HCT116 (cell line): ENCODE measurements around the gene ADRA1B. TPM values are rescaled to one million over a fixed set of nuclear protein-coding genes. Genes with fewer than 3 reads are reported as not detected.
A peak's percentile ranks its signal among the peaks of the same experiment; 100 is the strongest.

ENCODE experiments used
- ATAC-seq: fragments of 200-7000 bp; cut with Tn5 transposase; 2 replicates; pipeline ENCODE4 v1.9.1; 2020; ENCODE audit warnings: mild to moderate bottlenecking, moderate library complexity
- BruUV-seq: library from RNA; stranded (reverse); fragments of 400-500 nt; replicated peaks from 2 replicates; lab custom pipeline; 2021; lab: Mats Ljungman, UMichigan
- CTCF ChIA-PET: fragments of 300-600 bp; sonication (Branson Sonifier 250); formaldehyde crosslinking; loops from one replicate; lab custom pipeline; 2021; ENCODE audit warnings: antibody characterized with exemption; lab: Charles Lee
- POLR2A ChIA-PET: fragments of 300-600, 350-600 bp; sonication (Branson Sonifier 250); formaldehyde crosslinking; loops from one replicate; lab custom pipeline; 2021; ENCODE audit warnings: antibody characterized with exemption; lab: Charles Lee
- RAD21 ChIA-PET, 2 experiments: fragments of 300-600 bp; sonication (Branson Sonifier 250); formaldehyde crosslinking; loops; one replicate each; lab custom pipeline; 2023; ENCODE audit warnings: low total read pairs in 2 of 2; ENCODE audit not compliant: uncharacterized antibody in 2 of 2, unreplicated experiment in 2 of 2, low non-redundant PET in 1 of 2; lab: Charles Lee
- DNase-seq: peaks from one replicate; pipeline ENCODE4 v3.0.0-alpha.2; 2010; ENCODE audit warnings: low read depth, low spot score
- H2AFZ ChIP-seq: fragments of 200-600 bp; shearing (Covaris generic), sonication (generic); 2 replicates; pipeline ENCODE4 v1.6.1; 2017; ENCODE audit warnings: low read depth, mixed run types, mixed read lengths, antibody characterized with exemption, low read length; ENCODE audit not compliant: poor library complexity, severe bottlenecking
- H3K27ac ChIP-seq: 2 replicates; pipeline ENCODE4 v1.5.1; 2012; ENCODE audit warnings: low read depth, low read length
- H3K27me3 ChIP-seq: fragments of 200-600 bp; sonication (generic); 2 replicates; pipeline ENCODE4 v1.6.1; 2016; ENCODE audit warnings: mixed run types, low read length, mixed read lengths; ENCODE audit not compliant: insufficient read depth
- H3K36me3 ChIP-seq, 2 experiments: fragments of 200-500 bp in 1 of 2; fragments of 200-600 bp in 1 of 2; sonication (Bioruptor generic) in 1 of 2; sonication (generic) in 1 of 2; 2 replicates each; pipeline versions ENCODE4 v1.5.1 to v1.6.1; 2014 to 2016; ENCODE audit warnings: low read length in 2 of 2, inconsistent platforms in 1 of 2, mixed read lengths in 1 of 2, mixed run types in 1 of 2; ENCODE audit not compliant: insufficient read depth in 2 of 2, control insufficient read depth in 1 of 2
- H3K4me1 ChIP-seq, 2 experiments: fragments of 200-600 bp in 1 of 2; sonication (generic) in 1 of 2; 2 replicates each; pipeline versions ENCODE4 v1.5.1 to v1.6.1; 2012 to 2017; ENCODE audit warnings: low read length in 2 of 2, inconsistent platforms in 1 of 2, mild to moderate bottlenecking in 1 of 2, mixed read lengths in 1 of 2, mixed run types in 1 of 2, moderate library complexity in 1 of 2; ENCODE audit not compliant: insufficient read depth in 2 of 2, control insufficient read depth in 1 of 2
- H3K4me2 ChIP-seq: fragments of 200-600 bp; sonication (generic); 2 replicates; pipeline ENCODE4 v1.6.1; 2017; ENCODE audit warnings: mixed run types, low read length, mixed read lengths
- H3K4me3 ChIP-seq, 2 experiments: fragments of 200-600 bp in 1 of 2; sonication (generic) in 1 of 2; replicated peaks in 1 of 2; 2 replicates each; pipeline ENCODE4 v1.5.1; 2011 to 2016; ENCODE audit warnings: low read length in 2 of 2, control low read depth in 1 of 2, low read depth in 1 of 2, mild to moderate bottlenecking in 1 of 2, mixed read lengths in 1 of 2, mixed run types in 1 of 2
- H3K79me2 ChIP-seq: fragments of 200-600 bp; sonication (generic); 2 replicates; pipeline ENCODE4 v1.6.1; 2017; ENCODE audit warnings: mild to moderate bottlenecking, mixed run types, low read length, moderate library complexity, mixed read lengths; ENCODE audit not compliant: insufficient read depth
- H3K9ac ChIP-seq: fragments of 200-600 bp; sonication (generic); 2 replicates; pipeline ENCODE4 v1.6.1; 2016; ENCODE audit warnings: low read length, mixed read lengths
- H3K9me2 ChIP-seq: fragments of 200-600 bp; sonication (generic), shearing (Covaris generic); 2 replicates; pipeline ENCODE4 v1.6.1; 2017; ENCODE audit warnings: mixed run types, mild to moderate bottlenecking, moderate library complexity; ENCODE audit not compliant: insufficient read depth
- H3K9me3 ChIP-seq, 2 experiments: fragments of 200-500 bp in 1 of 2; fragments of 200-600 bp in 1 of 2; sonication (Bioruptor generic) in 1 of 2; sonication (generic) in 1 of 2; 2 replicates each; pipeline ENCODE4 v1.6.1; 2014 to 2017; ENCODE audit warnings: low read length in 2 of 2, mixed read lengths in 2 of 2, inconsistent platforms in 1 of 2, low read depth in 1 of 2, mild to moderate bottlenecking in 1 of 2, mixed run types in 1 of 2, moderate library complexity in 1 of 2; ENCODE audit not compliant: control insufficient read depth in 1 of 2, insufficient read depth in 1 of 2
- H4K20me1 ChIP-seq: fragments of 200-600 bp; sonication (generic), shearing (Covaris generic); 2 replicates; pipeline ENCODE4 v1.6.1; 2017; ENCODE audit warnings: mixed run types, mild to moderate bottlenecking, moderate library complexity; ENCODE audit not compliant: insufficient read depth
- ATF3 ChIP-seq: IDR thresholded peaks from 2 replicates; pipeline ENCODE4 v1.6.1; 2012
- CBX3 ChIP-seq: IDR thresholded peaks from 2 replicates; pipeline ENCODE4 v1.6.1; 2012; ENCODE audit warnings: low read depth
- CEBPB ChIP-seq: IDR thresholded peaks from 2 replicates; pipeline ENCODE4 v1.6.1; 2012; ENCODE audit warnings: low read depth
- EGR1 ChIP-seq: IDR thresholded peaks from 2 replicates; pipeline ENCODE4 v1.6.1; 2012; ENCODE audit warnings: low read depth
- ELF1 ChIP-seq: IDR thresholded peaks from 2 replicates; pipeline ENCODE4 v1.6.1; 2012; ENCODE audit warnings: low read depth, borderline replicate concordance
- EZH2phosphoT487 ChIP-seq: fragments of 200-600 bp; IDR thresholded peaks from 2 replicates; pipeline ENCODE4 v1.6.1; 2018; ENCODE audit warnings: antibody characterized with exemption, borderline replicate concordance
- FOSL1 ChIP-seq: IDR thresholded peaks from 2 replicates; pipeline ENCODE4 v1.6.1; 2012; ENCODE audit warnings: low read depth
- JUND ChIP-seq: IDR thresholded peaks from 2 replicates; pipeline ENCODE4 v1.6.1; 2012
- POLR2A ChIP-seq: IDR thresholded peaks from 2 replicates; pipeline ENCODE4 v1.7.0; 2011; ENCODE audit warnings: borderline replicate concordance; ENCODE audit not compliant: insufficient read depth, insufficient read length; ENCODE audit errors: extremely low read depth
- POLR2AphosphoS5 ChIP-seq: IDR thresholded peaks from 2 replicates; pipeline ENCODE4 v1.6.1; 2011; ENCODE audit warnings: mild to moderate bottlenecking, low read depth, low read length, moderate library complexity
- REST ChIP-seq: IDR thresholded peaks from 2 replicates; pipeline ENCODE4 v1.6.1; 2012; ENCODE audit warnings: low read depth
- SIN3A ChIP-seq: IDR thresholded peaks from 2 replicates; pipeline ENCODE4 v1.6.1; 2012; ENCODE audit warnings: low read depth
- SP1 ChIP-seq: IDR thresholded peaks from 2 replicates; pipeline ENCODE4 v1.6.1; 2012; ENCODE audit warnings: low read depth
- SRF ChIP-seq: IDR thresholded peaks from 2 replicates; pipeline ENCODE4 v1.6.1; 2012; ENCODE audit warnings: low read depth
- TCF7L2 ChIP-seq: IDR thresholded peaks from 2 replicates; pipeline ENCODE4 v1.7.0; 2011; ENCODE audit warnings: borderline replicate concordance, inconsistent platforms; ENCODE audit not compliant: insufficient read depth, insufficient read length; ENCODE audit errors: extremely low read depth
- YY1 ChIP-seq: IDR thresholded peaks from 2 replicates; pipeline ENCODE4 v1.6.1; 2011; ENCODE audit warnings: low read length, low read depth, moderate library complexity, mild to moderate bottlenecking; ENCODE audit not compliant: insufficient replicate concordance; ENCODE audit errors: extremely low read depth
- ZBTB33 ChIP-seq: IDR thresholded peaks from 2 replicates; pipeline ENCODE4 v1.6.1; 2011; ENCODE audit warnings: mild to moderate bottlenecking, low read length, moderate library complexity; ENCODE audit not compliant: insufficient replicate concordance; ENCODE audit errors: extremely low read depth
- ZFX ChIP-seq: fragments of 450-650 bp; IDR thresholded peaks from 2 replicates; pipeline ENCODE4 v1.6.1; 2017
- ZNF274 ChIP-seq: fragments of 200-500 bp; sonication (Bioruptor generic); IDR thresholded peaks from 2 replicates; pipeline ENCODE4 v1.6.1; 2014; ENCODE audit warnings: mild to moderate bottlenecking, low read depth, low read length, inconsistent platforms
- intact Hi-C: fragments of 100-400 bp; cut with micrococcal nuclease; formaldehyde crosslinking; loops from 2 replicates; pipeline ENCODE4 v1.10.0; 2022
- total RNA-seq: library from RNA; stranded (reverse); gene quantifications from one replicate; pipeline ENCODE4 v1.2.1, GENCODE V29; 2021; ENCODE audit not compliant: unreplicated experiment
- TF ChIP-seq, protein P1 (sequence below): IDR thresholded peaks from 2 replicates; pipeline ENCODE4 v1.6.1; 2012

Gene ADRA1B
- total RNA-seq, 1 experiment from 2014 or later: not detected

DNA sequence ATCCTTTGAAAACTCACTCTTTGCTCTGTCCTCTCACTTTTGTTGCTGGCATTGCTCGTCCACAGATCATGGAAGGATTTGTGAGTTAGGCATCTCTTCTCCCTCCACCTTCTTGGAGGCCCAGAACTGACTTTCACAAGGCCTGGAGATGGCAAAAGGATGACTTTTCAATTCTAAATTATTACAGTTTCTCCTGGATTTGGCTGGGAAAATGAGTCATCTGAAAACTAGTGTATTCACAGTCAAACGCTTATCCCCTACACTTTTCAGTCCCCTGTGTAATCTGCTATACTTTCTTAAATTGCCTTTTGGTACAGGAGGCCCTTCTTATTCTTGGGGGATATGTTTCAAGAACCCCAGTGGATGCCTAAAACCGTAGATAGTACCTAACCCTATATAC is 35.6 kb downstream of the ADRA1B start:
- BruUV-seq: no TSS peak
- H3K27me3 ChIP-seq: no peaks in the 10 kb centered on the region
- H3K9me2 ChIP-seq: no peaks in the 10 kb centered on the region
- RAD21 ChIA-PET: interaction anchor here in 1 of 2 experiments (0.5 kb wide), 1 partner anchor 436 kb away, joined by 3 read pairs; no protein-coding TSS in a partner anchor
- H3K9me3 ChIP-seq: no peaks in the 10 kb centered on the region
- no peaks in the 10 kb centered on the region for H4K20me1 ChIP-seq
- TF ChIP-seq CEBPB (no peak), ATF3 (no peak), CBX3 (no peak), REST (no peak), ZFX (no peak), SIN3A (no peak), ZBTB33 (no peak), EGR1 (no peak), POLR2A (no peak), ELF1 (no peak), POLR2AphosphoS5 (no peak), ZNF274 (no peak), FOSL1 (no peak), YY1 (no peak), EZH2phosphoT487 (no peak), JUND (no peak), TCF7L2 (no peak), SP1 (no peak), SRF (no peak)
- TF ChIP-seq, protein P1, sequence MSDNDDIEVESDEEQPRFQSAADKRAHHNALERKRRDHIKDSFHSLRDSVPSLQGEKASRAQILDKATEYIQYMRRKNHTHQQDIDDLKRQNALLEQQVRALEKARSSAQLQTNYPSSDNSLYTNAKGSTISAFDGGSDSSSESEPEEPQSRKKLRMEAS: no peak
- H3K4me2 ChIP-seq: peak overlapping the region; percentile 5
- H3K9ac ChIP-seq: no peak overlapping the region
- intact Hi-C loops: no loop called here
- peak overlapping the region; percentile 87 for H2AFZ ChIP-seq
- no peaks in the 10 kb centered on the region for H3K79me2 ChIP-seq
- H3K4me3 ChIP-seq: no peak overlapping the region
- H3K27ac ChIP-seq: no peak overlapping the region
- ATAC-seq (no peak), DNase-seq (no peak)
- peaks cover 0 to 14% of the 10 kb centered on the region in 2 experiments; a peak in 2 of 4 replicates for H3K4me1 ChIP-seq
- CTCF ChIA-PET: no interaction called here
- H3K36me3 ChIP-seq: no peaks in the 10 kb centered on the region
- POLR2A ChIA-PET: no interaction called here
